Suprapubic skin (tissue), 4 donors: ENCODE measurements around the gene CIRBP. TPM values are rescaled to one million over a fixed set of nuclear protein-coding genes. Genes with fewer than 3 reads are reported as not detected.

ENCODE experiments used
- DNase-seq, 2 donors: peaks; one replicate each; pipeline ENCODE4 v3.0.0-alpha.2; 2019; ENCODE audit warnings: low spot score in 2 of 2
- H3K27ac ChIP-seq: fragments of 200-600 bp; sonication (generic); one replicate; pipeline ENCODE4 v1.5.1; 2019
- H3K27me3 ChIP-seq: fragments of 200-600 bp; sonication (generic); one replicate; pipeline ENCODE4 v1.5.1; 2019
- H3K36me3 ChIP-seq: fragments of 200-600 bp; sonication (generic); one replicate; pipeline ENCODE4 v1.5.1; 2019
- H3K4me1 ChIP-seq: fragments of 200-600 bp; sonication (generic); one replicate; pipeline ENCODE4 v1.5.1; 2019
- H3K4me3 ChIP-seq: fragments of 200-600 bp; sonication (generic); one replicate; pipeline ENCODE4 v1.5.1; 2019; ENCODE audit warnings: mild to moderate bottlenecking
- H3K9me3 ChIP-seq: fragments of 200-600 bp; sonication (generic); one replicate; pipeline ENCODE4 v1.5.1; 2019
- CTCF ChIP-seq, 2 donors: fragments of 200-600 bp in 1 of 2; fragments of 450-650 bp in 1 of 2; sonication (generic) in 1 of 2; IDR thresholded peaks; one replicate each; pipeline ENCODE4 v1.5.1; 2016 to 2019; ENCODE audit warnings: antibody characterized with exemption in 2 of 2, mild to moderate bottlenecking in 1 of 2, moderate library complexity in 1 of 2
- EP300 ChIP-seq: sonication (generic); formaldehyde crosslinking; IDR thresholded peaks from one replicate; pipeline ENCODE4 v1.6.1; 2017; ENCODE audit warnings: antibody characterized with exemption
- POLR2A ChIP-seq, 2 donors: fragments of 450-650 bp; IDR thresholded peaks; one replicate each; pipeline ENCODE4 v1.6.1; 2017; ENCODE audit warnings: antibody characterized with exemption in 2 of 2, mild to moderate bottlenecking in 2 of 2, moderate library complexity in 2 of 2
- POLR2AphosphoS5 ChIP-seq, 3 donors: sonication (generic); formaldehyde crosslinking; IDR thresholded peaks; one replicate each; pipeline ENCODE4 v1.6.1; 2017; ENCODE audit warnings: antibody characterized with exemption in 3 of 3
- WGBS: methylation state at CpG from one replicate; pipeline ENCODE4 v1.1.5; 2018; 5-methylcytosine and 5-hydroxymethylcytosine counted together
- total RNA-seq, 4 donors: library from RNA; depleted of rRNA; stranded (reverse); fragments of >200 nt; gene quantifications; one replicate each; pipeline ENCODE4 v1.1.0, GENCODE V29; 2016

The CIRBP gene
- total RNA-seq, 4 donors from 2014 or later, result 338 to 672 (median 451) TPM

- peaks cover 100% of the 10 kb centered on the region for H3K27me3 ChIP-seq
- H3K4me1 ChIP-seq, result peaks cover 17% of the 10 kb centered on the region
- 64% methylated on average over 11 of the region's 40 CpGs for WGBS
- TF ChIP-seq EP300 (no peak), CTCF (IDR thresholded peaks at IDR 0.05) (no peak), POLR2AphosphoS5 (IDR thresholded peaks at IDR 0.05) (no peak)
- H3K4me3 ChIP-seq, result no peak overlapping the region
- H3K36me3 ChIP-seq, result no peaks in the 10 kb centered on the region
- no peak overlapping the region for H3K27ac ChIP-seq
- H3K9me3 ChIP-seq, result no peaks in the 10 kb centered on the region
- no peak for DNase-seq
Measured at GRCh38 chr19:1290703-1291651, 21.8 kb downstream of the CIRBP start.

- no peaks in the 10 kb centered on the region for H3K36me3 ChIP-seq
- TF ChIP-seq CTCF (IDR thresholded peaks at IDR 0.05) (no peak), POLR2AphosphoS5 (IDR thresholded peaks at IDR 0.05) (no peak), EP300 (no peak), POLR2A (IDR thresholded peaks at IDR 0.05) (no peak)
- H3K27ac ChIP-seq, result no peak overlapping the region
- 51% methylated on average over 14 of the region's 25 CpGs for WGBS
- DNase-seq, result no peak
- H3K27me3 ChIP-seq, result peaks cover 98% of the 10 kb centered on the region
- H3K4me1 ChIP-seq, result peaks cover 11% of the 10 kb centered on the region
- H3K9me3 ChIP-seq, result no peaks in the 10 kb centered on the region
- no peak overlapping the region for H3K4me3 ChIP-seq
Measured at GRCh38 chr19:1291761-1292418, 22.8 kb downstream of the CIRBP start.

- Histone ChIP-seq H3K27ac (no peak overlapping the region), H3K4me3 (no peak overlapping the region), H3K9me3 (no peaks in the 10 kb centered on the region), H3K27me3 (peaks cover 92% of the 10 kb centered on the region), H3K4me1 (peaks cover 11% of the 10 kb centered on the region), H3K36me3 (no peaks in the 10 kb centered on the region)
- DNase-seq, result no peak
- no peak for TF ChIP-seq CTCF (IDR thresholded peaks at IDR 0.05)
- no peak for TF ChIP-seq POLR2A (IDR thresholded peaks at IDR 0.05)
- TF ChIP-seq POLR2AphosphoS5 (IDR thresholded peaks at IDR 0.05), result no peak
- no peak for TF ChIP-seq EP300
- WGBS, result 80% methylated on average over 16 of the region's 17 CpGs
Measured at GRCh38 chr19:1292419-1293151, 23.5 kb downstream of the CIRBP start.

- TF ChIP-seq POLR2A (IDR thresholded peaks at IDR 0.05) (no peak), EP300 (no peak), CTCF (IDR thresholded peaks at IDR 0.05) (no peak), POLR2AphosphoS5 (IDR thresholded peaks at IDR 0.05) (no peak)
- WGBS, result 44% methylated on average over 13 of the region's 35 CpGs
- H3K27me3 ChIP-seq, result peaks cover 78% of the 10 kb centered on the region
- no peaks in the 10 kb centered on the region for H3K36me3 ChIP-seq
- no peak for DNase-seq
- H3K4me3 ChIP-seq, result no peak overlapping the region
- no peaks in the 10 kb centered on the region for H3K9me3 ChIP-seq
- peaks cover 11% of the 10 kb centered on the region for H3K4me1 ChIP-seq
- H3K27ac ChIP-seq, result no peak overlapping the region
Measured at GRCh38 chr19:1293782-1294604, 24.9 kb downstream of the CIRBP start.
